ENCODE results near the gene LRRC36.

- TF ChIP-seq CTCF (IDR thresholded peaks at IDR 0.05): no peak
- no peak for TF ChIP-seq POLR2A (IDR thresholded peaks at IDR 0.05)
These were observed 97.1 kb downstream of the LRRC36 start for GRCh38 chr16:67423611-67424260.
